Measurements from ENCODE around the gene GPBP1L1.

The GPBP1L1 gene

GRCh38 chr1:45589861-45590260 lies 96.5 kb downstream of the GPBP1L1 start:
- DNase-seq (ENCODE audit: low read depth, low spot score), result no peak

GRCh38 chr1:45586769-45587168 lies 99.6 kb downstream of the GPBP1L1 start:
- DNase-seq (ENCODE audit: low read depth, low spot score), result no peak

GRCh38 chr1:45585496-45586075 lies 100.7 kb downstream of the GPBP1L1 start:
- no peak for DNase-seq (ENCODE audit: low read depth, low spot score)

GRCh38 chr1:45585110-45585426 lies 101.3 kb downstream of the GPBP1L1 start:
- DNase-seq (ENCODE audit: low read depth, low spot score), result no peak

- DNase-seq (ENCODE audit: low read depth, low spot score), result peak; percentile 65
Measured at GRCh38 chr1:45584351-45585109, 101.8 kb downstream of the GPBP1L1 start.

GRCh38 chr1:45583666-45584350 lies 102.5 kb downstream of the GPBP1L1 start, which contains the start of gene NASP:
NASP (plus strand) TSS chr1:45584041; CDS start chr1:45584147, 106 bp downstream.
- DNase-seq (ENCODE audit: low read depth, low spot score), result peak; percentile 57

- peak; percentile 95 for DNase-seq (ENCODE audit: low read depth, low spot score)
Measured at GRCh38 chr1:45583264-45583665, 103.1 kb downstream of the GPBP1L1 start.
